KMS-11 (cell line): Measurements from ENCODE around the gene SERGEF.

ENCODE experiments used
- H2AFZ ChIP-seq: fragments of 200-600 bp; sonication (generic); 2 replicates; pipeline ENCODE4 v1.6.1; 2016; ENCODE audit warnings: antibody characterized with exemption, mixed run types, low read depth
- H3K27ac ChIP-seq: fragments of 200-600 bp; sonication (generic); 2 replicates; pipeline ENCODE4 v1.6.1; 2016; ENCODE audit warnings: mild to moderate bottlenecking, mixed run types
- H3K27me3 ChIP-seq: fragments of 200-600 bp; sonication (generic); 2 replicates; pipeline ENCODE4 v1.6.1; 2017; ENCODE audit warnings: mild to moderate bottlenecking, low read depth, mixed run types, moderate library complexity; ENCODE audit not compliant: insufficient read depth
- H3K36me3 ChIP-seq: fragments of 200-600 bp; sonication (generic); 2 replicates; pipeline ENCODE4 v1.6.1; 2017; ENCODE audit warnings: mild to moderate bottlenecking, mixed run types; ENCODE audit not compliant: insufficient read depth
- H3K4me1 ChIP-seq: fragments of 200-600 bp; sonication (generic); 2 replicates; pipeline ENCODE4 v1.6.1; 2016; ENCODE audit warnings: mild to moderate bottlenecking, low read depth, mixed run types; ENCODE audit not compliant: poor library complexity, severe bottlenecking
- H3K4me2 ChIP-seq: fragments of 200-600 bp; sonication (generic); 2 replicates; pipeline ENCODE4 v1.7.0; 2016; ENCODE audit warnings: mild to moderate bottlenecking, mixed run types
- H3K4me3 ChIP-seq: fragments of 200-600 bp; sonication (generic); IDR thresholded peaks from 2 replicates; pipeline ENCODE4 v1.6.1; 2017; ENCODE audit warnings: low read depth, low read length, mixed read lengths; ENCODE audit not compliant: insufficient read depth
- H3K79me2 ChIP-seq: fragments of 200-600 bp; sonication (generic); 2 replicates; pipeline ENCODE4 v1.6.1; 2016; ENCODE audit warnings: low read depth, mixed run types; ENCODE audit not compliant: insufficient read depth
- H3K9ac ChIP-seq: fragments of 200-600 bp; sonication (generic); 2 replicates; pipeline ENCODE4 v1.6.1; 2016; ENCODE audit warnings: mild to moderate bottlenecking, mixed run types
- H4K20me1 ChIP-seq: fragments of 200-600 bp; sonication (generic); 2 replicates; pipeline ENCODE4 v1.6.1; 2016; ENCODE audit warnings: mild to moderate bottlenecking, mixed run types; ENCODE audit not compliant: insufficient read depth
- TF ChIP-seq, protein P1 (sequence below): fragments of 200-600 bp; sonication (generic); conservative IDR thresholded peaks from 2 replicates; pipeline ENCODE4 v1.6.1; 2017; ENCODE audit warnings: low read depth, mild to moderate bottlenecking, antibody characterized with exemption, low read length, moderate library complexity, mixed read lengths

Gene SERGEF

DNA sequence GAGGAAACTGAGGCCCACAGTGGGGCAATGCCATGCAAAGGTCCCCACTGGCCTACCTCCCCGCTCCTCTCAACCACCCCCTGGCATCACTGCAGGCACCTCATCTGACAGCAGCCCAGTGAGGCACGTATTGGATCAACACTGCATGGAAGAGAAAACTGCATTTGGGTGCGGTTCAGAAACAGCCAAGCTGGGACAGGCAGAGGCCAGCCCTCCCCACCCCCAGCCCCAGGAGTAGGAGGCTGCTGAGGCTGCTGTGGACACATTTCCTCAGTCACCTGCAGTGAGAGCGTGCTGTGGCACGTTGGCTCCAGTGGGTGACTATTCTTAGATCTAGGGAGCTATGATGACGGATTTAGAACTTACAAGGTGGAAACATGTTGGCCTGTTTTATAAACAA is 214.6 kb downstream of the SERGEF start:
- Histone ChIP-seq H3K4me1 (no peaks in the 10 kb centered on the region), H2AFZ (no peak overlapping the region), H3K79me2 (no peaks in the 10 kb centered on the region), H3K4me3 (no peak overlapping the region), H3K27me3 (no peaks in the 10 kb centered on the region), H3K9ac (no peak overlapping the region), H3K4me2 (no peak overlapping the region), H3K36me3 (no peaks in the 10 kb centered on the region), H3K27ac (no peak overlapping the region), H4K20me1 (no peaks in the 10 kb centered on the region)
- TF ChIP-seq, protein P1, sequence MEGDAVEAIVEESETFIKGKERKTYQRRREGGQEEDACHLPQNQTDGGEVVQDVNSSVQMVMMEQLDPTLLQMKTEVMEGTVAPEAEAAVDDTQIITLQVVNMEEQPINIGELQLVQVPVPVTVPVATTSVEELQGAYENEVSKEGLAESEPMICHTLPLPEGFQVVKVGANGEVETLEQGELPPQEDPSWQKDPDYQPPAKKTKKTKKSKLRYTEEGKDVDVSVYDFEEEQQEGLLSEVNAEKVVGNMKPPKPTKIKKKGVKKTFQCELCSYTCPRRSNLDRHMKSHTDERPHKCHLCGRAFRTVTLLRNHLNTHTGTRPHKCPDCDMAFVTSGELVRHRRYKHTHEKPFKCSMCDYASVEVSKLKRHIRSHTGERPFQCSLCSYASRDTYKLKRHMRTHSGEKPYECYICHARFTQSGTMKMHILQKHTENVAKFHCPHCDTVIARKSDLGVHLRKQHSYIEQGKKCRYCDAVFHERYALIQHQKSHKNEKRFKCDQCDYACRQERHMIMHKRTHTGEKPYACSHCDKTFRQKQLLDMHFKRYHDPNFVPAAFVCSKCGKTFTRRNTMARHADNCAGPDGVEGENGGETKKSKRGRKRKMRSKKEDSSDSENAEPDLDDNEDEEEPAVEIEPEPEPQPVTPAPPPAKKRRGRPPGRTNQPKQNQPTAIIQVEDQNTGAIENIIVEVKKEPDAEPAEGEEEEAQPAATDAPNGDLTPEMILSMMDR: no peak

DNA sequence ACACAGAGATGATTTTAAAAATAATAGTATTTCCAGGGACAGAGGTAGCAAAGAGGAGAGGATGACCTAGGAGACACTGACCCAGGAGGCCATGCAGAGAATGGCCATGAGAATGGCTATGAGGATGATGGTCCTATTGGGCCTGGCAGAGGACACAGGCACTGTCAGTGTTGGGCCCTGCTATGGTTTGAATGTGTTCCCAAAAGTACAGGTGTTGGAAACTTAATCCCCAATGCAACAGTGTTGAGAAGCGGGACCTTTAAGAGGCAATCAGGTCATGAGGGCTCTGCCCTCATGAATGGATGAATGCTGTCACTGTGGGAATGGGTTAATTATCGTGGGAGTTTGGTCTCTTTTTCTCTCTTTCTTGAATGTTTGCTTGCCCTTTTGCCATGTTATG is 216.7 kb downstream of the SERGEF start:
- TF ChIP-seq, protein P1: no peak
- no peak overlapping the region for H3K9ac ChIP-seq
- no peaks in the 10 kb centered on the region for H3K79me2 ChIP-seq
- no peak overlapping the region for H3K27ac ChIP-seq
- no peaks in the 10 kb centered on the region for H3K27me3 ChIP-seq
- no peaks in the 10 kb centered on the region for H3K36me3 ChIP-seq
- H3K4me2 ChIP-seq: no peak overlapping the region
- H3K4me3 ChIP-seq: no peak overlapping the region
- H3K4me1 ChIP-seq: no peaks in the 10 kb centered on the region
- no peak overlapping the region for H2AFZ ChIP-seq
- H4K20me1 ChIP-seq: no peaks in the 10 kb centered on the region

DNA sequence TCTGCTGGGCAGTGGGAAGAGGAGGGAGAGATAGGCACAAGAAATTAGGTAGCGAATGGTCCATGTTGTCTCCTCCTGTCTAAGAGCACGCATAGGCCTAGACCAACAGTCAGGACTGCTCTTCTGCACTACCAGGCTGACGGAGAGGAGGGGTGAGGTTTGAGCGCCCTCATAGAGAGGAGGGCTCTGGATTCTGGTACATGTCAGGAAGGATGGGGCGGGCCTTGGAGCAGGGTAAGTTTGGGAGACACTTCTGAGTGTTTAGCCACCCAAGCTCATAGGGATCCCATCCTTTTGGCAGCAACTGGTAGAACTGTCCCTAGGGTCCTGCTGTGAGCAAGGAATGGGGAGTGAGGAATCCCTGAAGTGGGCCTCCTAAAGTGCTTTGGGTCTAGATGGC is 217.9 kb downstream of the SERGEF start:
- Histone ChIP-seq H3K9ac (no peak overlapping the region), H3K27ac (no peak overlapping the region), H4K20me1 (no peaks in the 10 kb centered on the region), H3K27me3 (no peaks in the 10 kb centered on the region), H3K4me1 (no peaks in the 10 kb centered on the region), H3K4me2 (no peak overlapping the region), H3K79me2 (no peaks in the 10 kb centered on the region), H3K36me3 (no peaks in the 10 kb centered on the region), H2AFZ (no peak overlapping the region), H3K4me3 (no peak overlapping the region)
- TF ChIP-seq, protein P1: no peak

DNA sequence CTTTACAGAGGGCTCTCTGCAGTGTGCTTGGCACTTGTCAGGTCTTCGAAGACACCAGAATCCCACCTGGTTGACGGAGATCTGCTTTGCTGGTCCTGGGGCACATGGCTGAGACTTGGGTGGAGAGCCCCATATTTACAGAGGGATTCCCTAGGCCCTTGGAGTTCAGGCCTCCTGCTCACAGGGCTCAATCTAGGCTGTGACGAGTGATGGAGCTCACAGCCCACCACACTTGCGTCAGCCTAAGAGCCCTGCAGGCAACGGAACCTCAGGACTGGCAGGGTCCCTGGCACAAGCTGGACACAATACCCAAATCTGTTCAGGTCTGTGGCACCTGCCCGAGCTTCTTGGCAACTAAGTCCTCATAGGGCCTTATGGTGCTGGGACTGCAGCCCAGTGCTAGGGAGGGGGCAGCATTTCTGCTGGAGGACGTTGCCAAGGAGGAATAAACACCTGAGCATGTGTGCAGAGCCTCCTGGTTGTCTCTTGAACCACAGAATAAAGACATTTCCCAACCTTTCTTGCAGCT is 219.1 kb downstream of the SERGEF start:
- Histone ChIP-seq H3K27me3 (no peaks in the 10 kb centered on the region), H3K36me3 (no peaks in the 10 kb centered on the region), H3K79me2 (no peaks in the 10 kb centered on the region), H3K9ac (no peak overlapping the region), H4K20me1 (no peaks in the 10 kb centered on the region), H3K4me2 (no peak overlapping the region), H3K4me1 (no peaks in the 10 kb centered on the region), H2AFZ (no peak overlapping the region), H3K27ac (no peak overlapping the region), H3K4me3 (no peak overlapping the region)
- TF ChIP-seq, protein P1: no peak
